Neural cell (in vitro differentiated cells): ENCODE measurements around the gene ZNF845. TPM values are rescaled to one million over a fixed set of nuclear protein-coding genes. Genes with fewer than 3 reads are reported as not detected.

ENCODE experiments used
- H2AFZ ChIP-seq: fragments of 200-600, 300-800 bp; sonication (generic), shearing (Covaris generic); 2 replicates; pipeline ENCODE4 v1.6.0; 2014; ENCODE audit warnings: low read depth, mild to moderate bottlenecking, antibody characterized with exemption, low read length, moderate library complexity
- H3F3A ChIP-seq: fragments of 200-600 bp; shearing (Covaris generic); 2 replicates; pipeline ENCODE4 v1.6.1; 2016; ENCODE audit warnings: mild to moderate bottlenecking, moderate library complexity, mixed read lengths, antibody characterized with exemption, low read length; ENCODE audit not compliant: insufficient read depth, poor library complexity, severe bottlenecking
- H3K27ac ChIP-seq: fragments of 200-600, 300-800 bp; sonication (generic), shearing (Covaris generic); 2 replicates; pipeline ENCODE4 v1.5.1; 2014; ENCODE audit warnings: mild to moderate bottlenecking, low read length, moderate library complexity
- H3K27me3 ChIP-seq: fragments of 300-800, 200-600 bp; sonication (generic), shearing (Covaris generic); 2 replicates; pipeline ENCODE4 v1.6.0; 2014; ENCODE audit warnings: mild to moderate bottlenecking, low read depth, low read length, moderate library complexity; ENCODE audit not compliant: insufficient read depth
- H3K36me3 ChIP-seq: fragments of 300-800, 200-600 bp; sonication (generic), shearing (Covaris generic); 2 replicates; pipeline ENCODE4 v1.5.1; 2014; ENCODE audit warnings: mild to moderate bottlenecking, antibody characterized with exemption, low read length, moderate library complexity; ENCODE audit not compliant: insufficient read depth
- H3K4me2 ChIP-seq: fragments of 300-800, 200-600 bp; sonication (generic), shearing (Covaris generic); 2 replicates; pipeline ENCODE4 v1.6.0; 2014; ENCODE audit warnings: mild to moderate bottlenecking, low read length
- H3K4me3 ChIP-seq: fragments of 300-800, 200-600 bp; sonication (generic), shearing (Covaris generic); 2 replicates; pipeline ENCODE4 v1.5.1; 2014; ENCODE audit warnings: mild to moderate bottlenecking, low read length, moderate library complexity
- H3K79me2 ChIP-seq: fragments of 200-600 bp; shearing (Covaris generic); replicated peaks from 2 replicates; pipeline ENCODE4 v1.6.0; 2014; ENCODE audit warnings: mild to moderate bottlenecking, low read length, moderate library complexity; ENCODE audit not compliant: insufficient read depth
- H3K9ac ChIP-seq: fragments of 300-800, 200-600 bp; sonication (generic), shearing (Covaris generic); 2 replicates; pipeline ENCODE4 v1.6.1; 2016; ENCODE audit warnings: mild to moderate bottlenecking, low read length, mixed read lengths
- H3K9me2 ChIP-seq: fragments of 200-600 bp; shearing (Covaris generic); 2 replicates; pipeline ENCODE4 v1.6.1; 2016; ENCODE audit warnings: mild to moderate bottlenecking, low read length, mixed read lengths; ENCODE audit not compliant: insufficient read depth
- H3K9me3 ChIP-seq: fragments of 200-600, 300-800 bp; sonication (generic), shearing (Covaris generic); 2 replicates; pipeline ENCODE4 v1.6.1; 2016; ENCODE audit warnings: mild to moderate bottlenecking, mixed run types, low read length, moderate library complexity, mixed read lengths
- H4K20me1 ChIP-seq: fragments of 200-600 bp; shearing (Covaris generic); 2 replicates; pipeline ENCODE4 v1.6.1; 2016; ENCODE audit warnings: mild to moderate bottlenecking, mixed run types; ENCODE audit not compliant: insufficient read depth
- CTCF ChIP-seq: fragments of 450-650 bp; IDR thresholded peaks from 2 replicates; pipeline ENCODE4 v1.5.1; 2014; ENCODE audit warnings: antibody characterized with exemption, mild to moderate bottlenecking, moderate library complexity; ENCODE audit not compliant: poor library complexity, severe bottlenecking
- EP300 ChIP-seq: fragments of 450-650 bp; conservative IDR thresholded peaks from 2 replicates; pipeline ENCODE4 v1.6.1; 2014; ENCODE audit warnings: antibody characterized with exemption, mild to moderate bottlenecking, moderate library complexity; ENCODE audit not compliant: poor library complexity, severe bottlenecking
- EZH2 ChIP-seq: fragments of 200-600, 300-800 bp; shearing (Covaris generic), sonication (generic); IDR thresholded peaks from 2 replicates; pipeline ENCODE4 v1.6.1; 2014; ENCODE audit warnings: antibody characterized with exemption, low read length, borderline replicate concordance, mild to moderate bottlenecking; ENCODE audit not compliant: insufficient read depth, poor library complexity, severe bottlenecking
- MXI1 ChIP-seq: fragments of 450-650 bp; conservative IDR thresholded peaks from 2 replicates; pipeline ENCODE4 v1.6.1; 2014; ENCODE audit warnings: antibody characterized with exemption, mild to moderate bottlenecking; ENCODE audit not compliant: poor library complexity, severe bottlenecking
- POLR2AphosphoS5 ChIP-seq: IDR thresholded peaks from 2 replicates; pipeline ENCODE4 v1.6.1; 2012
- RAD21 ChIP-seq: fragments of 450-650 bp; conservative IDR thresholded peaks from 2 replicates; pipeline ENCODE4 v1.6.1; 2014; ENCODE audit warnings: antibody characterized with exemption, mild to moderate bottlenecking, moderate library complexity
- SMC3 ChIP-seq: fragments of 450-650 bp; conservative IDR thresholded peaks from 2 replicates; pipeline ENCODE4 v1.6.1; 2014; ENCODE audit warnings: antibody characterized with exemption, mild to moderate bottlenecking, moderate library complexity; ENCODE audit not compliant: poor library complexity
- TAF1 ChIP-seq: IDR thresholded peaks from 2 replicates; pipeline ENCODE4 v1.6.1; 2012; ENCODE audit warnings: low read depth
- polyA plus RNA-seq: library from polyadenylated mRNA; depleted of rRNA; stranded (reverse); fragments of >200 nt; gene quantifications from 2 replicates; pipeline ENCODE4 v1.2.3, GENCODE V29; 2014
- TF ChIP-seq, protein P1 (sequence below): IDR thresholded peaks from 2 replicates; pipeline ENCODE4 v1.6.1; 2012; ENCODE audit warnings: borderline replicate concordance

The ZNF845 gene
- polyA plus RNA-seq, 1 donor from 2014 or later = 6.1 TPM

DNA sequence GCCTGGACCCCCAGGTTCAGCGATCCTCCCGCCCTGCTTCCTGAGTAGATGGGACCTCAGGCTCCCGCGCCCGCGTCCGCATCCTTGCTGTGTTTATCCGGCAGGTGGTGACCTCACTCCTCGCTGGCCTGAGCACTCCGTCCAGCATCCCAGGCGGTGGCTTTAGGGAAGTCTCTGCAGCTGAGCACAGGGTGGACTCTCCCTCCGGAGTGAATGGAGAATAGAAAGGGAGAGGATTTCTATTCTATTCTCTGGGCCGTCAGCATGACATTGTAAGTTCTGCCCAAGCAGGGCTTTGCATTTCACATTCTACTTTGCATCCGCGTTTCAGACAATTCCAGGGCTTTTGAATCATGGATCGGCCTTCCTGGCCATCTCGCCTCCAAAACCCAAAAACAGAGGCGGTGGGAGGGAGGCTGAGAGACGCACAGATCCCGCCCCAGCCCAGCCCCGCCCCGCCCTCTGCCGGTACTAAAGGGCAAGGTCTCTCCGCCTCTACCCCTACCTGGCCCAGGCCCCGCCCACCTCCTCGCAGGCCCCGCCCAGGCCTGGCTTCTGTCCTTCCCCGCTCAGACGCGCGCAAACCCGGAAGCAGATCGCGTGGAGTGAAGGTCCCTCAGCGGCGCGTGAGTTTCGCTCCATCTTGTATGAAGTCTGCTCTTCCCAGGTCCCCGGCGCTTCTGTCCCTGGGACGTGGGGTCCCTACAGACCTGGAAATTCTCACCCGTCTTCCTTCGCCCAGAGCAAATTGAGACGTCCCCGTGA, 31.8 kb downstream of the ZNF845 start, which contains the start of gene ZNF525:
Gene ZNF525, plus strand, starts transcription at position 572 of the 765 bp plus-strand sequence. CDS start 6,577 bp downstream, outside the sequence.
- Histone ChIP-seq H3K4me3 (peak within 1 kb of the TSS; percentile 84), H2AFZ (peak within 1 kb of the TSS; percentile 80), H3F3A (no peaks in the 10 kb centered on the region), H4K20me1 (no peaks in the 10 kb centered on the region), H3K79me2 (no peaks in the 10 kb centered on the region), H3K36me3 (no peaks in the 10 kb centered on the region), H3K4me2 (peak within 1 kb of the TSS; percentile 93), H3K9me2 (no peaks in the 10 kb centered on the region), H3K27me3 (no peaks in the 10 kb centered on the region), H3K9me3 (no peaks in the 10 kb centered on the region), H3K27ac (peak within 1 kb of the TSS; percentile 38), H3K9ac (peak within 1 kb of the TSS; percentile 65)
- TF ChIP-seq EP300 (no peak), RAD21 (no peak), SMC3 (peak; percentile 24), MXI1 (peak; percentile 91), TAF1 (peak; percentile 37), POLR2AphosphoS5 (peak; percentile 63), EZH2 (no peak), CTCF (peak; percentile 50)
- TF ChIP-seq, protein P1, sequence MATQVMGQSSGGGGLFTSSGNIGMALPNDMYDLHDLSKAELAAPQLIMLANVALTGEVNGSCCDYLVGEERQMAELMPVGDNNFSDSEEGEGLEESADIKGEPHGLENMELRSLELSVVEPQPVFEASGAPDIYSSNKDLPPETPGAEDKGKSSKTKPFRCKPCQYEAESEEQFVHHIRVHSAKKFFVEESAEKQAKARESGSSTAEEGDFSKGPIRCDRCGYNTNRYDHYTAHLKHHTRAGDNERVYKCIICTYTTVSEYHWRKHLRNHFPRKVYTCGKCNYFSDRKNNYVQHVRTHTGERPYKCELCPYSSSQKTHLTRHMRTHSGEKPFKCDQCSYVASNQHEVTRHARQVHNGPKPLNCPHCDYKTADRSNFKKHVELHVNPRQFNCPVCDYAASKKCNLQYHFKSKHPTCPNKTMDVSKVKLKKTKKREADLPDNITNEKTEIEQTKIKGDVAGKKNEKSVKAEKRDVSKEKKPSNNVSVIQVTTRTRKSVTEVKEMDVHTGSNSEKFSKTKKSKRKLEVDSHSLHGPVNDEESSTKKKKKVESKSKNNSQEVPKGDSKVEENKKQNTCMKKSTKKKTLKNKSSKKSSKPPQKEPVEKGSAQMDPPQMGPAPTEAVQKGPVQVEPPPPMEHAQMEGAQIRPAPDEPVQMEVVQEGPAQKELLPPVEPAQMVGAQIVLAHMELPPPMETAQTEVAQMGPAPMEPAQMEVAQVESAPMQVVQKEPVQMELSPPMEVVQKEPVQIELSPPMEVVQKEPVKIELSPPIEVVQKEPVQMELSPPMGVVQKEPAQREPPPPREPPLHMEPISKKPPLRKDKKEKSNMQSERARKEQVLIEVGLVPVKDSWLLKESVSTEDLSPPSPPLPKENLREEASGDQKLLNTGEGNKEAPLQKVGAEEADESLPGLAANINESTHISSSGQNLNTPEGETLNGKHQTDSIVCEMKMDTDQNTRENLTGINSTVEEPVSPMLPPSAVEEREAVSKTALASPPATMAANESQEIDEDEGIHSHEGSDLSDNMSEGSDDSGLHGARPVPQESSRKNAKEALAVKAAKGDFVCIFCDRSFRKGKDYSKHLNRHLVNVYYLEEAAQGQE = no peak

DNA sequence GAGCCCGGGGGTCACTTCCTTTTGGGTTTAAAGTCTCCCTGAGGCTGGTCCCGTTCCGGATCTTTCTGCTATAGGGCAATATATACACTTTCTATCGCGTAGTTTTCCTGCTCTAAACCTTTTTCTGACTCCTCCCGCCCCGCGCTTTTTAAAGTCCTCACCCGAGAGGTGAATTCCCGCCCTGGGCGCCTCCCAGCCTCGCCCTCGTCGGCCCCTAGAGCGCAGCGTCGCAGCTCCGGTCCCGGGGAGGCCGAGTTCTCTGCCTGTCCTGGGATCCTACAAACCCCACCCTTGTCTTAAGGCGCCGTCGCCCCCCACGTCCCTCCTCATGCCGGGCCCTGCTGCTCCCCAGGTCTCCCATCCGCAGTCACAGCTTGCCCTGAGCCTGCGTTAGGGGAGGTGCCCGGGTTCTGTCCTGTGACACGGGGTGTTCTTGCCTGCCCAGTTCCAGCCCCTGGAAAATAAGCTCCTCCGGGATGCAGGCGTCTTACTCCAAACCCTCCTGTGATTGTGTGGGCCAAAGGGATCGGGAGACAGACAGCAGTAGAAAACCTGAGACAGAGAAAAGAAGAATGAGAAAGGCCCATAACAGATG, 32.4 kb downstream of the ZNF845 start:
- Histone ChIP-seq H2AFZ (peak overlapping the region; percentile 80), H3K27ac (no peak overlapping the region), H3K79me2 (no peaks in the 10 kb centered on the region), H3K36me3 (no peaks in the 10 kb centered on the region), H3K4me3 (peak overlapping the region; percentile 84), H3K9ac (peak overlapping the region; percentile 63), H3K4me2 (peak overlapping the region; percentile 78), H3K9me3 (no peaks in the 10 kb centered on the region), H3K9me2 (no peaks in the 10 kb centered on the region), H3K27me3 (no peaks in the 10 kb centered on the region), H4K20me1 (no peaks in the 10 kb centered on the region), H3F3A (no peaks in the 10 kb centered on the region)
- TF ChIP-seq SMC3 = no peak
- no peak for TF ChIP-seq EZH2
- TF ChIP-seq POLR2AphosphoS5 = no peak
- TF ChIP-seq TAF1 = no peak
- TF ChIP-seq MXI1 = no peak
- no peak for TF ChIP-seq RAD21
- TF ChIP-seq, protein P1 = no peak
- TF ChIP-seq EP300 = no peak
- TF ChIP-seq CTCF = no peak
